ENCODE data around the gene MTHFD2L.

GRCh38 chr4:74159143-74159709 is 1.3 kb downstream of the MTHFD2L start:
- TF ChIP-seq, protein P1, sequence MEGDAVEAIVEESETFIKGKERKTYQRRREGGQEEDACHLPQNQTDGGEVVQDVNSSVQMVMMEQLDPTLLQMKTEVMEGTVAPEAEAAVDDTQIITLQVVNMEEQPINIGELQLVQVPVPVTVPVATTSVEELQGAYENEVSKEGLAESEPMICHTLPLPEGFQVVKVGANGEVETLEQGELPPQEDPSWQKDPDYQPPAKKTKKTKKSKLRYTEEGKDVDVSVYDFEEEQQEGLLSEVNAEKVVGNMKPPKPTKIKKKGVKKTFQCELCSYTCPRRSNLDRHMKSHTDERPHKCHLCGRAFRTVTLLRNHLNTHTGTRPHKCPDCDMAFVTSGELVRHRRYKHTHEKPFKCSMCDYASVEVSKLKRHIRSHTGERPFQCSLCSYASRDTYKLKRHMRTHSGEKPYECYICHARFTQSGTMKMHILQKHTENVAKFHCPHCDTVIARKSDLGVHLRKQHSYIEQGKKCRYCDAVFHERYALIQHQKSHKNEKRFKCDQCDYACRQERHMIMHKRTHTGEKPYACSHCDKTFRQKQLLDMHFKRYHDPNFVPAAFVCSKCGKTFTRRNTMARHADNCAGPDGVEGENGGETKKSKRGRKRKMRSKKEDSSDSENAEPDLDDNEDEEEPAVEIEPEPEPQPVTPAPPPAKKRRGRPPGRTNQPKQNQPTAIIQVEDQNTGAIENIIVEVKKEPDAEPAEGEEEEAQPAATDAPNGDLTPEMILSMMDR (IDR thresholded peaks at IDR 0.05), result no peak
- no peak for TF ChIP-seq POLR2A (IDR thresholded peaks at IDR 0.05)
